Neural cell (in vitro differentiated cells): ENCODE results near the gene YWHAH. TPM values are rescaled to one million over a fixed set of nuclear protein-coding genes. Genes with fewer than 3 reads are reported as not detected.

Source experiments
- H2AFZ ChIP-seq: fragments of 200-600, 300-800 bp; sonication (generic), shearing (Covaris generic); 2 replicates; pipeline ENCODE4 v1.6.0; 2014; ENCODE audit warnings: low read depth, mild to moderate bottlenecking, antibody characterized with exemption, low read length, moderate library complexity
- H3F3A ChIP-seq: fragments of 200-600 bp; shearing (Covaris generic); 2 replicates; pipeline ENCODE4 v1.6.1; 2016; ENCODE audit warnings: mild to moderate bottlenecking, moderate library complexity, mixed read lengths, antibody characterized with exemption, low read length; ENCODE audit not compliant: insufficient read depth, poor library complexity, severe bottlenecking
- H3K27ac ChIP-seq: fragments of 200-600, 300-800 bp; sonication (generic), shearing (Covaris generic); 2 replicates; pipeline ENCODE4 v1.5.1; 2014; ENCODE audit warnings: mild to moderate bottlenecking, low read length, moderate library complexity
- H3K27me3 ChIP-seq: fragments of 300-800, 200-600 bp; sonication (generic), shearing (Covaris generic); 2 replicates; pipeline ENCODE4 v1.6.0; 2014; ENCODE audit warnings: mild to moderate bottlenecking, low read depth, low read length, moderate library complexity; ENCODE audit not compliant: insufficient read depth
- H3K36me3 ChIP-seq: fragments of 300-800, 200-600 bp; sonication (generic), shearing (Covaris generic); 2 replicates; pipeline ENCODE4 v1.5.1; 2014; ENCODE audit warnings: mild to moderate bottlenecking, antibody characterized with exemption, low read length, moderate library complexity; ENCODE audit not compliant: insufficient read depth
- H3K4me2 ChIP-seq: fragments of 300-800, 200-600 bp; sonication (generic), shearing (Covaris generic); 2 replicates; pipeline ENCODE4 v1.6.0; 2014; ENCODE audit warnings: mild to moderate bottlenecking, low read length
- H3K4me3 ChIP-seq: fragments of 300-800, 200-600 bp; sonication (generic), shearing (Covaris generic); 2 replicates; pipeline ENCODE4 v1.5.1; 2014; ENCODE audit warnings: mild to moderate bottlenecking, low read length, moderate library complexity
- H3K79me2 ChIP-seq: fragments of 200-600 bp; shearing (Covaris generic); replicated peaks from 2 replicates; pipeline ENCODE4 v1.6.0; 2014; ENCODE audit warnings: mild to moderate bottlenecking, low read length, moderate library complexity; ENCODE audit not compliant: insufficient read depth
- H3K9ac ChIP-seq: fragments of 300-800, 200-600 bp; sonication (generic), shearing (Covaris generic); 2 replicates; pipeline ENCODE4 v1.6.1; 2016; ENCODE audit warnings: mild to moderate bottlenecking, low read length, mixed read lengths
- H3K9me2 ChIP-seq: fragments of 200-600 bp; shearing (Covaris generic); 2 replicates; pipeline ENCODE4 v1.6.1; 2016; ENCODE audit warnings: mild to moderate bottlenecking, low read length, mixed read lengths; ENCODE audit not compliant: insufficient read depth
- H3K9me3 ChIP-seq: fragments of 200-600, 300-800 bp; sonication (generic), shearing (Covaris generic); 2 replicates; pipeline ENCODE4 v1.6.1; 2016; ENCODE audit warnings: mild to moderate bottlenecking, mixed run types, low read length, moderate library complexity, mixed read lengths
- H4K20me1 ChIP-seq: fragments of 200-600 bp; shearing (Covaris generic); 2 replicates; pipeline ENCODE4 v1.6.1; 2016; ENCODE audit warnings: mild to moderate bottlenecking, mixed run types; ENCODE audit not compliant: insufficient read depth
- EP300 ChIP-seq: fragments of 450-650 bp; conservative IDR thresholded peaks from 2 replicates; pipeline ENCODE4 v1.6.1; 2014; ENCODE audit warnings: antibody characterized with exemption, mild to moderate bottlenecking, moderate library complexity; ENCODE audit not compliant: poor library complexity, severe bottlenecking
- EZH2 ChIP-seq: fragments of 200-600, 300-800 bp; shearing (Covaris generic), sonication (generic); IDR thresholded peaks from 2 replicates; pipeline ENCODE4 v1.6.1; 2014; ENCODE audit warnings: antibody characterized with exemption, low read length, borderline replicate concordance, mild to moderate bottlenecking; ENCODE audit not compliant: insufficient read depth, poor library complexity, severe bottlenecking
- MXI1 ChIP-seq: fragments of 450-650 bp; conservative IDR thresholded peaks from 2 replicates; pipeline ENCODE4 v1.6.1; 2014; ENCODE audit warnings: antibody characterized with exemption, mild to moderate bottlenecking; ENCODE audit not compliant: poor library complexity, severe bottlenecking
- POLR2AphosphoS5 ChIP-seq: IDR thresholded peaks from 2 replicates; pipeline ENCODE4 v1.6.1; 2012
- RAD21 ChIP-seq: fragments of 450-650 bp; conservative IDR thresholded peaks from 2 replicates; pipeline ENCODE4 v1.6.1; 2014; ENCODE audit warnings: antibody characterized with exemption, mild to moderate bottlenecking, moderate library complexity
- SMC3 ChIP-seq: fragments of 450-650 bp; conservative IDR thresholded peaks from 2 replicates; pipeline ENCODE4 v1.6.1; 2014; ENCODE audit warnings: antibody characterized with exemption, mild to moderate bottlenecking, moderate library complexity; ENCODE audit not compliant: poor library complexity
- TAF1 ChIP-seq: IDR thresholded peaks from 2 replicates; pipeline ENCODE4 v1.6.1; 2012; ENCODE audit warnings: low read depth
- polyA plus RNA-seq: library from polyadenylated mRNA; depleted of rRNA; stranded (reverse); fragments of >200 nt; gene quantifications from 2 replicates; pipeline ENCODE4 v1.2.3, GENCODE V29; 2014
- TF ChIP-seq, protein P1 (sequence below): fragments of 450-650 bp; IDR thresholded peaks from 2 replicates; pipeline ENCODE4 v1.5.1; 2014; ENCODE audit warnings: antibody characterized with exemption, mild to moderate bottlenecking, moderate library complexity; ENCODE audit not compliant: poor library complexity, severe bottlenecking
- TF ChIP-seq, protein P2 (sequence below): IDR thresholded peaks from 2 replicates; pipeline ENCODE4 v1.6.1; 2012; ENCODE audit warnings: borderline replicate concordance

YWHAH gene
- polyA plus RNA-seq, 1 donor from 2014 or later, result 300 TPM

DNA sequence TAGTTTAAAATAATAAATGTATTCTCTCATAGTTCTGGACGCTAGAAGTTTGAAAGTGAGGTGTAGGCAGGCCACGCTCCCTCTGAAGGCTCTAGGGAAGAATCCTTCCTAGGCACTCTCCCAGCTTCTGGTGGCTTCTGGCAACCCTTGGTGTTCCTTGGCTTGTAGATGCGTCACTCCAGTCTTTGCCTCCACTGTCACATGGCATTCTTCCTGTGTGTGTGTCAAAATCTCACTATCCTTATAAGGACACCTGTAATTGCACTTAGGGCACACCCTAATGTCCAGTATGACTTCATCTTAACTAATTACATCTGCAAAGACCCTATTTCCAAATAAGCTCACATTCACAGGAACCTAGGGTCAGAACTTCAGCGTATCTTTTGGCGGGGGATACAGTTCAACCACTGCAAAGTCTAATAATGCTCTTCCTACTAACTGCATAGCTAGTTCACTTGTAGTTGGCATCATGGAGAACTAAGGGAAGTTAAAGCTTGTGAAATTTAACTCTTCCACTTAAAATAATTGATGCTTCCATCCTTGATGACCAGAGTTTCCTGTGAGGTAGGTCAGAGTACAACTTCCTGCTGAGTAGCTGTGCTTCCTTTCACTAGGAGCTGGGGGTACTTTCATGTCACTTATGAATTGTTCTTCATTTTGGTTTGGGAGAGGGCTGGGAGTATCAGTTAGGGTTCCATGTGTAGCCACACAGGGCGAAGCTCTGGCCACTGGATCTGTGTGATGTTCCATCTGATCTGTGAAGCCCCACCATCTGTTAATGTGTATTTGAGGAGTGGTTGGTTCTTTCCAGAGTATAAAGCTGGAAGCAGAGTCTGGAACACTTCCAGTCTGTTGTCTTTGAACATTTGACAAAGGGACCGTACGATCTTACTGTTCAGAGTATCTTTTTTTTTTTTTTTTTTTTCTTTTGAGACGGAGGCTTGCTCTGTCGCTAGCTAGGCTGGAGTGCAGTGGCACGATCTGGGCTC is 10.5 kb downstream of the YWHAH start:
- Histone ChIP-seq H3K4me2 (no peak overlapping the region), H3K79me2 (peaks cover 69% of the 10 kb centered on the region), H3K4me3 (no peak overlapping the region), H3K36me3 (peaks cover 10% of the 10 kb centered on the region), H3K9me3 (no peaks in the 10 kb centered on the region), H3K27ac (no peak overlapping the region), H2AFZ (no peak overlapping the region), H3K9me2 (no peaks in the 10 kb centered on the region), H3F3A (no peaks in the 10 kb centered on the region), H4K20me1 (peaks cover 28% of the 10 kb centered on the region), H3K9ac (no peak overlapping the region), H3K27me3 (no peaks in the 10 kb centered on the region)
- no peak for TF ChIP-seq RAD21
- TF ChIP-seq, protein P1, sequence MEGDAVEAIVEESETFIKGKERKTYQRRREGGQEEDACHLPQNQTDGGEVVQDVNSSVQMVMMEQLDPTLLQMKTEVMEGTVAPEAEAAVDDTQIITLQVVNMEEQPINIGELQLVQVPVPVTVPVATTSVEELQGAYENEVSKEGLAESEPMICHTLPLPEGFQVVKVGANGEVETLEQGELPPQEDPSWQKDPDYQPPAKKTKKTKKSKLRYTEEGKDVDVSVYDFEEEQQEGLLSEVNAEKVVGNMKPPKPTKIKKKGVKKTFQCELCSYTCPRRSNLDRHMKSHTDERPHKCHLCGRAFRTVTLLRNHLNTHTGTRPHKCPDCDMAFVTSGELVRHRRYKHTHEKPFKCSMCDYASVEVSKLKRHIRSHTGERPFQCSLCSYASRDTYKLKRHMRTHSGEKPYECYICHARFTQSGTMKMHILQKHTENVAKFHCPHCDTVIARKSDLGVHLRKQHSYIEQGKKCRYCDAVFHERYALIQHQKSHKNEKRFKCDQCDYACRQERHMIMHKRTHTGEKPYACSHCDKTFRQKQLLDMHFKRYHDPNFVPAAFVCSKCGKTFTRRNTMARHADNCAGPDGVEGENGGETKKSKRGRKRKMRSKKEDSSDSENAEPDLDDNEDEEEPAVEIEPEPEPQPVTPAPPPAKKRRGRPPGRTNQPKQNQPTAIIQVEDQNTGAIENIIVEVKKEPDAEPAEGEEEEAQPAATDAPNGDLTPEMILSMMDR, result no peak

DNA sequence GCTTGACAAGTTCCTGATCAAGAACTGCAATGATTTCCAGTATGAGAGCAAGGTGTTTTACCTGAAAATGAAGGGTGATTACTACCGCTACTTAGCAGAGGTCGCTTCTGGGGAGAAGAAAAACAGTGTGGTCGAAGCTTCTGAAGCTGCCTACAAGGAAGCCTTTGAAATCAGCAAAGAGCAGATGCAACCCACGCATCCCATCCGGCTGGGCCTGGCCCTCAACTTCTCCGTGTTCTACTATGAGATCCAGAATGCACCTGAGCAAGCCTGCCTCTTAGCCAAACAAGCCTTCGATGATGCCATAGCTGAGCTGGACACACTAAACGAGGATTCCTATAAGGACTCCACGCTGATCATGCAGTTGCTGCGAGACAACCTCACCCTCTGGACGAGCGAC is 12.0 kb downstream of the YWHAH start:
- Histone ChIP-seq H3F3A (no peaks in the 10 kb centered on the region), H3K4me2 (no peak overlapping the region), H4K20me1 (peaks cover 25% of the 10 kb centered on the region), H2AFZ (no peak overlapping the region), H3K9ac (no peak overlapping the region), H3K9me2 (no peaks in the 10 kb centered on the region), H3K9me3 (no peaks in the 10 kb centered on the region), H3K27me3 (no peaks in the 10 kb centered on the region), H3K4me3 (no peak overlapping the region), H3K79me2 (peaks cover 53% of the 10 kb centered on the region), H3K36me3 (peaks cover 10% of the 10 kb centered on the region), H3K27ac (no peak overlapping the region)
- TF ChIP-seq, protein P2, sequence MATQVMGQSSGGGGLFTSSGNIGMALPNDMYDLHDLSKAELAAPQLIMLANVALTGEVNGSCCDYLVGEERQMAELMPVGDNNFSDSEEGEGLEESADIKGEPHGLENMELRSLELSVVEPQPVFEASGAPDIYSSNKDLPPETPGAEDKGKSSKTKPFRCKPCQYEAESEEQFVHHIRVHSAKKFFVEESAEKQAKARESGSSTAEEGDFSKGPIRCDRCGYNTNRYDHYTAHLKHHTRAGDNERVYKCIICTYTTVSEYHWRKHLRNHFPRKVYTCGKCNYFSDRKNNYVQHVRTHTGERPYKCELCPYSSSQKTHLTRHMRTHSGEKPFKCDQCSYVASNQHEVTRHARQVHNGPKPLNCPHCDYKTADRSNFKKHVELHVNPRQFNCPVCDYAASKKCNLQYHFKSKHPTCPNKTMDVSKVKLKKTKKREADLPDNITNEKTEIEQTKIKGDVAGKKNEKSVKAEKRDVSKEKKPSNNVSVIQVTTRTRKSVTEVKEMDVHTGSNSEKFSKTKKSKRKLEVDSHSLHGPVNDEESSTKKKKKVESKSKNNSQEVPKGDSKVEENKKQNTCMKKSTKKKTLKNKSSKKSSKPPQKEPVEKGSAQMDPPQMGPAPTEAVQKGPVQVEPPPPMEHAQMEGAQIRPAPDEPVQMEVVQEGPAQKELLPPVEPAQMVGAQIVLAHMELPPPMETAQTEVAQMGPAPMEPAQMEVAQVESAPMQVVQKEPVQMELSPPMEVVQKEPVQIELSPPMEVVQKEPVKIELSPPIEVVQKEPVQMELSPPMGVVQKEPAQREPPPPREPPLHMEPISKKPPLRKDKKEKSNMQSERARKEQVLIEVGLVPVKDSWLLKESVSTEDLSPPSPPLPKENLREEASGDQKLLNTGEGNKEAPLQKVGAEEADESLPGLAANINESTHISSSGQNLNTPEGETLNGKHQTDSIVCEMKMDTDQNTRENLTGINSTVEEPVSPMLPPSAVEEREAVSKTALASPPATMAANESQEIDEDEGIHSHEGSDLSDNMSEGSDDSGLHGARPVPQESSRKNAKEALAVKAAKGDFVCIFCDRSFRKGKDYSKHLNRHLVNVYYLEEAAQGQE, result no peak

DNA sequence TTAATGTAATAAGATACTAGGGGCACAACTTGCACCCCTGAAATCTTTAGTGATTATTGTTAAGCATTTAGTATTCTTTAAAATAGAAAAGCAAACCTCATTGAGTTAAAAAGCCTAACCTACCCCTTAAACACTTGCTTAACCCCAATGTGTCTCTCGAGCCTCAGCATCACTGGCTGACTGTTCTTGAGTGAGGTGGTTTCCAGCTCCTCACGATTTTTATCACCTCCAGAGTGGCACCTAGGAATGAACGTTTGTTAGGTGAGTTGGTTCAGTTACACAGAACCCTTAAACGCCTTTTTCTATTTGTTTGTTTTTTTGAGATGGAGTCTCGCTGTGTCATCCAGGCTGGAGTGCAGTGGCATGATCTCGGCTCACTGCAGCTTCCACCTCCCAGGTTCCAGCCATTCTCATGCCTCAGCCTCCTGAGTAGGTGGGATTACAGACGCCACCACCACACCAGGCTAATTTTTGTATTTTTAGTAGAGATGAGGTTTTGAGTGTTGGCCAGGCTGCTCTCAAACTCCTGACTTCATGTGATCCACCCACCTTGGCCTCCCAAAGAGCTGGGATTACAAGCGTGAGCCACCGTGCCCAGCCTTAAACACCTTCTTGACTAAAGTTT is 13.7 kb downstream of the YWHAH start:
- H3K27me3 ChIP-seq, result no peaks in the 10 kb centered on the region
- H3K79me2 ChIP-seq, result peaks cover 36% of the 10 kb centered on the region
- no peaks in the 10 kb centered on the region for H3K9me3 ChIP-seq
- TF ChIP-seq, protein P1, result no peak
- no peak for TF ChIP-seq TAF1
- TF ChIP-seq, protein P2, result no peak
- TF ChIP-seq SMC3, result no peak
- TF ChIP-seq RAD21, result no peak
- no peak for TF ChIP-seq MXI1
- no peak for TF ChIP-seq EZH2
- no peak for TF ChIP-seq EP300
- no peak for TF ChIP-seq POLR2AphosphoS5
- peaks cover 10% of the 10 kb centered on the region for H3K36me3 ChIP-seq
- no peak overlapping the region for H3K27ac ChIP-seq
- no peak overlapping the region for H3K4me2 ChIP-seq
- H3F3A ChIP-seq, result no peaks in the 10 kb centered on the region
- no peak overlapping the region for H2AFZ ChIP-seq
- H3K9ac ChIP-seq, result no peak overlapping the region
- no peak overlapping the region for H3K4me3 ChIP-seq
- no peaks in the 10 kb centered on the region for H3K9me2 ChIP-seq
- peaks cover 12% of the 10 kb centered on the region for H4K20me1 ChIP-seq
